SK-N-MC (cell line): ENCODE measurements around the gene RAMACL.

Experiments
- DNase-seq: peaks from one replicate; pipeline ENCODE4 v3.0.0-alpha.2; 2011; ENCODE audit warnings: low read depth, low spot score
- H3K27ac ChIP-seq: fragments of 200-600 bp; sonication (generic); 2 replicates; pipeline ENCODE4 v1.5.1; 2016; ENCODE audit warnings: mixed run types
- H3K36me3 ChIP-seq: fragments of 200-600 bp; sonication (generic); 2 replicates; pipeline ENCODE4 v1.6.1; 2017; ENCODE audit warnings: antibody characterized with exemption, low read length, mixed read lengths; ENCODE audit not compliant: insufficient read depth
- H3K4me3 ChIP-seq: fragments of 200-600 bp; sonication (generic); 2 replicates; pipeline ENCODE4 v1.5.1; 2016
- H3K9ac ChIP-seq: fragments of 200-600 bp; sonication (generic); 2 replicates; pipeline ENCODE4 v1.8.0; 2017; ENCODE audit warnings: mixed run types, mixed read lengths; ENCODE audit not compliant: insufficient read length
- H3K9me3 ChIP-seq: fragments of 200-600 bp; sonication (generic); 2 replicates; pipeline ENCODE4 v1.6.1; 2017; ENCODE audit warnings: low read depth, mild to moderate bottlenecking, antibody characterized with exemption, low read length, moderate library complexity, mixed read lengths
- EZH2 ChIP-seq: fragments of 200-600 bp; sonication (generic); IDR thresholded peaks from one replicate; pipeline ENCODE4 v1.6.1; 2017; ENCODE audit warnings: antibody characterized with exemption
- FOXP2 ChIP-seq: optimal IDR thresholded peaks from 2 replicates; pipeline ENCODE3; 2011; ENCODE audit warnings: mild to moderate bottlenecking, moderate library complexity; ENCODE audit not compliant: insufficient read depth; ENCODE audit errors: extremely low read length, control extremely low read depth
- POLR2AphosphoS5 ChIP-seq: IDR thresholded peaks from 2 replicates; pipeline ENCODE4 v1.6.1; 2012; ENCODE audit warnings: mild to moderate bottlenecking, low read depth, low read length, borderline replicate concordance

RAMACL gene

DNA sequence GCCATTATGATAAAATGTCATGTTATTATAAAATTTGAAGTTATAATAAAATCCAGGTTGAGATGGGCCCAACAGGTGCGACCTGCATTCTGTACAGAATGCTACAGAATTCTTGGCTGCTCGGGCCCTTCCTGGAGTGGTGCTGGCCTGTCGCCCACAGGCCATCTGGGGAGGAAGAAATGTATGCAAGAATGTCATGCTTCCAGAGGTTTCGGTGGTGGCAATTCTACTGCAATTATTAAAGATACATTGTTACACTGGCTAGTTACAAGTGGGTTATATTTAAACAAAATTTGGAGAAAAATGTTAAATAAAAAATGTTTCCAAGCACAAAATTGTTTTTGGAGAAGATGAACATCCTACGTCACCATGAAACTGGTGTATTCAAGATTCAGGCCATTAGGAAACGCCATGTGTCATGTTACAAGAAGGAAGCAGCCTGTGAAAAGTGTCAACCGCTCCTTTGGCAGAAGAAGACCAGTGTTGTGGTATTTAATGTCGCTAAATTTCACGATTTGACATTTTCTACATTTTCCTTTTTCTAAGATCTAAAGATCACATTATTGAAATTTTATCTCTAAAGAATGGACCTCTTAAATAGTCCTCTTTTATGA lies 7.1 kb downstream of the RAMACL start:
- Histone ChIP-seq H3K27ac (no peak overlapping the region), H3K4me3 (no peak overlapping the region), H3K9me3 (no peaks in the 10 kb centered on the region), H3K9ac (no peak overlapping the region), H3K36me3 (no peaks in the 10 kb centered on the region)
- no peak for TF ChIP-seq EZH2
- no peak for TF ChIP-seq FOXP2
- no peak for TF ChIP-seq POLR2AphosphoS5
- DNase-seq, result no peak

DNA sequence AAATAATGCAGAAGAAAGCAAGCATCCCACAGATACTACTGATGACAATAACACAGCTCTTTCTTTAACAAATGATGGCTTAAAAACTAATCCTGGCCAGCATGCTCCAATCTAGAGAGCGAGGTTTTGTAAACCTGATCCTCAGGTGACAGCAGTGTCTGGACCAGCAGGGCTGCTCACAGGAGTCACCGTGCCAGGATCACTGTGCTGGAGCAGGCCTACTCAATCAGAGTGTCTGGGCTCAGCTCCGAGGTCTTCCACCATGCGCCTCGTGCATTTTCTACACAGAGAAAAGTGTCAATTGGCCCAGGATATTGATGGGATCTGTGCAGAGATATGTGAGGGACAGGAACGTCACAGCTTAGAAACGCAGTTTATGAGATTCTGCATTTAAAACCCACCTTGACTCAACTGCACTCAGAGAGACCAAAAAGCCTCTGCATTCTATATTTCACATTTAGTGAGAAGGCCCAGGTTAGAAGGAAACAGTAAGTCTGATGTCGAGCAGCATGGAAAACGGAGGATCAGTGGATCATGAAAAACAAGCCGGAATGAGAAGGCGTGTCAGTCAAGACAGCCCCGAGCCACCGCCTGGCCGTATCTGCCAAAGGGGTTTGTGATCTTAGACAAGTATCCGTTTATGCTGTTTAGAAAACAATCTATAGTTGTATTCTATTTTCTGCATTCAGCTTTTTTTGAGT lies 7.8 kb downstream of the RAMACL start:
- H3K36me3 ChIP-seq, result no peaks in the 10 kb centered on the region
- H3K9ac ChIP-seq, result no peak overlapping the region
- H3K27ac ChIP-seq, result no peak overlapping the region
- H3K4me3 ChIP-seq, result no peak overlapping the region
- no peaks in the 10 kb centered on the region for H3K9me3 ChIP-seq
- TF ChIP-seq EZH2, result no peak
- TF ChIP-seq FOXP2, result no peak
- no peak for TF ChIP-seq POLR2AphosphoS5
- DNase-seq, result no peak

DNA sequence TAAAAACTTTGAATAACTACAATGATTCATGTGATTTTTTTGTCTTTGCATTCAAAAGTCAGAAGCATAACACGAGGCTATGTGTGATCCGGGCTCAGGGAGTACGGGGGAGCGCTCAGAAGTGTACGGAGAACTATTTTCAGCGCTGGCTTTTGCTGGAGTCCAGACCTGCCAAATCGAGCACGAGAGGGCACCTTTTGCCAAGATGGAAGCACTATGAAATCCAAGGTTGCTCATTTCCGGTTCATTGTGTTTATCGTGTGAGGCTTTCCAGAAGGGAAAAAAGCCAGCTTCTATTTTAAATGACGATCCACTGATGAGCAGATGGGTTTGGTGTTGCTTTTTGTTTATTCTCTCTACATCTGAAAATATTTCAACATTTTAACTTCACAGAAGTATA lies 11.3 kb downstream of the RAMACL start:
- DNase-seq, result no peak
- TF ChIP-seq POLR2AphosphoS5 (no peak), EZH2 (no peak), FOXP2 (no peak)

DNA sequence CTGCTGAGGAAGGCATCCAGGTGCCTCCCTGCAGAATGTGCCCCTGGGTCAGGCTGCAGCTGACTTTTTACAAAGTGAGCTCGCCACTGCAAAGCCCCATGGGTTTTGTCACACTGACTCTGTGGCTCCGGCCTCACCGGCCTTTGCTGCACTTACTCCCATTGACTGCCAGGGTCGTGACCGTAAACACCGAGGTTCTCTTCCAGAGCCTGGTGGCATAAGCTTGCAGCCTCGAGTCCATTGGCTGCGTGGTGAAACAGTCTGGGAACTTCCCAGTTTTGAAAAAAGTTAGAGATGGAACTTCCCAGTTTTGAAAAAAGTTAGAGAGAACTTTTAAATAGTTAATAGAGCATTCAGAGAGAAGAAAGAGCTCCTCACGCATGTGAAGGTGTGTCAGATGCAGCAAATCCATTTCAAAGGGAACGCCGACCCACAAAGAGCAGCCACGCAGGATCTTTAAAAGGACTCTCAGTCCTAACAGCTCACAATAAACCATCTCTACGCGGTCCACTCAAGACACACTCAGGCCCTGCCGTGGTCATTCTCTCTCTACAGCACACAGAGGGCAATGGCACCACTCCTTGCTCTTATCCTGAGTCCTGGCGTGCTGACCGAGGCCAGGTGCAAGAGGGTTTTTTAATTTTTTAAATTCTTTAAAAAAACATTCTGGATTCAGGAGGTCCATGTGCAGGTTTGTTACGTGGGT lies 12.8 kb downstream of the RAMACL start:
- DNase-seq, result no peak
- Histone ChIP-seq H3K9ac (no peak overlapping the region), H3K36me3 (no peaks in the 10 kb centered on the region), H3K4me3 (no peak overlapping the region), H3K27ac (no peak overlapping the region), H3K9me3 (no peaks in the 10 kb centered on the region)
- TF ChIP-seq FOXP2, result no peak
- no peak for TF ChIP-seq POLR2AphosphoS5
- no peak for TF ChIP-seq EZH2

More for the DNA sequence above, 11.3 kb downstream of the RAMACL start:
- H3K4me3 ChIP-seq, result no peak overlapping the region
- H3K27ac ChIP-seq, result no peak overlapping the region
- no peak overlapping the region for H3K9ac ChIP-seq
- no peaks in the 10 kb centered on the region for H3K9me3 ChIP-seq
- H3K36me3 ChIP-seq, result no peaks in the 10 kb centered on the region

DNA sequence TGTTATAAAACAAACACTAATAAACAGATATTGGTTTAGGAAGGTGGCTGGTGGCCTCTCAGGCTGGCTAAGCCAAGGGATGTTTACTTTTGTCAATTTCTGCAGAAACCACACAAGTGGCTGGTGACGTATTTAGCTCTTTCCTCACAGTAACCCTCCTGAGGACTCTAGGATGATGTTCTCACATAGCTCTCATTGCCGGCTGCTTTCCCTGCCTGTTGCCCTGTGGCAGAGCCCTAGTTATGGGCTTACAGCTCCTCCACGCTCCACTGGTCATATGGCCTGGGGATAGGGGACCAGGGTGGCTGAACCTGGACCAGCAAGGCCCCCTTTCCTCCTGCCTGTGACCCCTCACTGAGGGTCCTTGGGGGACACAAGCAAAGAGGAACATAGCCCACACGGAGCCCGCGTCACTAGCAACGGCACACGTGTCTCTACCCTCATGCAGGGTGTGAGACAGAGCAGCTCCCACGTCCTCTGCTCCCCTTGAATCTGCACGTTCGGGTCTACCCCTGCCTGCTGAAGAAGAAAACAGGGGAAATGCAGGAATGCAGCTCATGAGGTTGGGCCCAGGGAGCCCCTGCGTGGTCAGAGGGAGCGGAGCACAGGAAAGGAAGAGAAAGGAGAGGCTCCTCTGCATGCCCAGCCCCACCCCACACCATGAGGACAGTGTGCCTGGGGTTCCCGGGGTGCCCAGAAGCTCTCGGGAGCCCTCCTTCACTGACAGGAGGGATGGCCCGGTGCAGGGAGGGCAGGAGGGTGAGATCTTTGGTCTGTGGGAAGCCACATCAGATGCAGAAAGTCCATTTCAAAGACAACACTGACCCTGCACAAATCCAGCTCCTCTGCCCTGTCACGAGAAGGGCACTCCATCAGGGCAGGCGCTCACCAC lies 13.9 kb downstream of the RAMACL start:
- H3K27ac ChIP-seq, result no peak overlapping the region
- H3K4me3 ChIP-seq, result no peak overlapping the region
- no peak overlapping the region for H3K9ac ChIP-seq
- H3K9me3 ChIP-seq, result no peaks in the 10 kb centered on the region
- DNase-seq, result no peak
- TF ChIP-seq FOXP2, result no peak
- no peak for TF ChIP-seq POLR2AphosphoS5
- TF ChIP-seq EZH2, result no peak
- no peaks in the 10 kb centered on the region for H3K36me3 ChIP-seq

DNA sequence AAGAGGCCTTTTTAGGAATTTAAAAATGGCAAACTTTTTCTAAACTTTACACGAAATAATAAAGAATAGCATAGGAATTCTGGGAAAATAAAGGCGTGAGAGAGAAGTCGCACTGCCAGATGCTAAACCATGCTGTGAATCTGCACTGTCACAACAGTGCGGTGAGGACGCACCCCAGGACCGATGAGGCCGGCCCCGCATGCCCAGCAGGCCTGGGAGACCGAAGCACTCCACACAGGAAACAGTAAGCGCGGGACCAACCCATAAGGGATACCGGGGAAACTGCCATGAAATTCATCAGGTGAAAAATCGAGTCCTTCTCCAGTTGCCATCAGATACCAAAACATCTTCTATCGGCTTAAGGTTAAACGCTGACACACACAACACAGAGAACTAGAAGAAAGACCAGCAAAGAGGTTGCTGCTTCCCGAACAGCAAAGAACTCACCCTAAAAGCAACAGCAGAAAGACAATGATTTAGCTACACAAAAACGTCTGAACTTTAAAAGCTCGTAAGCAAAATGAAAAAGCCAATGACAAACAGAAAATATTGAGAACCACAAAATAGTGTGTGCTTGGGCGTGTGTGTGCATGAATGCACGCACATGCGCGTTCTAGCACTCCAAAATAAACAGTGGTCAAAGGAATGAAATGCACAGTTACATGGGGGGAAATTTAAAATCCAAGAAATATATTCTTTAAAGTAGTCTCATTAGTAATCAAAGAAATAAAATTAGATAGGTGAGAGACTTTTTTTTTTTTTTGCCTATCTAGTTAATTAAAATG lies 15.4 kb downstream of the RAMACL start:
- DNase-seq, result no peak
- H3K9ac ChIP-seq, result no peak overlapping the region
- TF ChIP-seq POLR2AphosphoS5 (no peak), FOXP2 (no peak), EZH2 (no peak)
- H3K4me3 ChIP-seq, result no peak overlapping the region
- H3K36me3 ChIP-seq, result no peaks in the 10 kb centered on the region
- H3K9me3 ChIP-seq, result no peaks in the 10 kb centered on the region
- H3K27ac ChIP-seq, result no peak overlapping the region

DNA sequence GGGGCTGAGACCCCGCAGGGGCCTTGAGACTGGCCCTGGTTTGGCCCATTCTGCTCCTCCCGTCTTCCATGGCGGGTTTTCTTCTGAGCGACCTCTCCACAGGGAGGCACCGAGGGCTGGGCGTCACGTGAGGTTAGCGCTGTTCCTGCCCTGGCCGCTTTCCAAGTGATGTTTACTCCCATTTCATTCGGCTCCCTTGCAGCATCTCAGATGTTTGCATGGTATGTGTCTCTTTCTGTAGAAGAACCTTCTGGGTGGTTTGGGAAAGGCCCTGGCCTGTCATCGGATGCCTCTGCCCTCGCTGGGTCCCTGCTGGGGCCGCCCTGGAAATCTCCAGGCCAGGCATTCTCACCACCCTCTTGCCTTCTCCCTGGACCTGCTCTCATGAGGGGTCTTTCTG lies 17.3 kb downstream of the RAMACL start:
- no peaks in the 10 kb centered on the region for H3K36me3 ChIP-seq
- no peak overlapping the region for H3K27ac ChIP-seq
- H3K9ac ChIP-seq, result no peak overlapping the region
- H3K9me3 ChIP-seq, result no peaks in the 10 kb centered on the region
- TF ChIP-seq EZH2, result no peak
- TF ChIP-seq POLR2AphosphoS5, result no peak
- TF ChIP-seq FOXP2, result no peak
- no peak overlapping the region for H3K4me3 ChIP-seq
- no peak for DNase-seq

DNA sequence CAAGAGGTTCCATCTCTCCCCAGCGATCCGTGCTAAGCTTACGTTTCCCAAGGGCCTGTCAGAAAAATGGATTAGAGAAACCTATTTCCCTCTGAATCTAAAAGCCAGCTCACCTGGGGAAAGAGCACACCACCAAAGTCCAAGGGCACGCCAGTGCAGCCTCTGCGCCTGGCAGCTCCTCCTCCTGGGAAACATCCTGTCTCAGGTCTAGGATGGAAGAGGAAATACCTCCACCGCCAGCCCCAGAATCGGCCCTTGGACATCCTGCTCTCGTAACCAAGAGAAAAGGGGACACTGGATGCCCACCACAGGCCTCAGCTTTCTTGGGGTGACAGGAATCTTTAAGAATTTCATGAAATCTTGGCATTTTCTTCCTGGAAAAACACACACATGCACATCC lies 18.7 kb downstream of the RAMACL start:
- H3K27ac ChIP-seq, result no peak overlapping the region
- no peak for TF ChIP-seq EZH2
- TF ChIP-seq FOXP2, result no peak
- no peak for TF ChIP-seq POLR2AphosphoS5
- DNase-seq, result no peak
- H3K4me3 ChIP-seq, result no peak overlapping the region
- H3K36me3 ChIP-seq, result no peaks in the 10 kb centered on the region
- H3K9me3 ChIP-seq, result no peaks in the 10 kb centered on the region
- H3K9ac ChIP-seq, result no peak overlapping the region
